ENCODE measurements around the gene RASGRP3. TPM values are rescaled to one million over a fixed set of nuclear protein-coding genes. Genes with fewer than 3 reads are reported as not detected.

The RASGRP3 gene
- polyA plus RNA-seq, 2 of the 4 experiments (the other 2 are of a cell fraction) = 1.5 to 1.7 TPM

DNA sequence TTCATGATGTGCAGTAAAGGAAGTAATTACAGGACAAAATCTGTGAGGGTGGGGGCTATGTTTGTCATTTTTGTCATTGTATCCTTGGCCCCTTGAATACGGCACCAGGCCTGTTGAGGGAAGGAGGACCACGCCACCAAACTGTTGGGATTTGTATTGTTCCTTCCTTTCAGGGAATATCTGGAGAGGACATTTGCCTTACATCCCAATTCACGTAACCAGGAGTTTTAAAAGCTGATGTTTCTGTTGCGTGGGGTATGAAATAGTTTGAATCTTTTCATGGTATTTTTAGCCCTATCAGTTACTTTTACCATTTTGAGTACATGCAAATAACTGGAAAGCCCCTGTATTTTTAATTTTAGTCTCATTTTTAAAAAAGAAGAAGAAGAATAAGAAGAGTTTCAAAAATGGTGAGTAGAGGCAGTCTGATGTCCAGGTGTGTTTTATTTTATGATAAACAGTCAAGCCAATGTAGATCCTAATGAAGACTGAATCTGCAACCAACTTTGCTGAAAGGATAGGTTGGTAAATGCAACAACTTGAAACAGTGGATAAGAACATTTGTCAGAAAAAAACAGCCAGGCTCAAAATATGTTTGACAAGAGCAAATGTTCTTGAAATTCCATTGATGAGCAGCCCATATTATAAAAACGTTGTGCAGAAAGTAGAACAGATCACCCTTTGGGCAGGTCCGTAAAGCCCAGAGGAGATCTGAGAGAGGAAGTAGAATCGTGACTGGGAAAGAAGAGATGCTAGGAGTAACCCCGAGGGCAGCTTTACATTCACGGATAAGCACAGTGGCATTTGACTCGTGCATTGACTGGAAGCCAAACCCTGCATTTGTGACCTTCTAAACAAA, 54.5 kb downstream of the RASGRP3 start:
- peaks cover 8% of the 10 kb centered on the region; the same call in 2 of the 3 replicates for H3K4me1 ChIP-seq
- no peaks in the 10 kb centered on the region for H3K9me3 ChIP-seq
- FAIRE-seq = no peak
- no peak for ATAC-seq
- ChIA-PET POLR2A (no interaction called here), CTCF (interaction anchor here (0.6 to 2.0 kb wide), 4 partner anchors 11 to 76 kb away, joined by 3 to 5 read pairs (median 3); no protein-coding TSS in a partner anchor)
- 62% methylated on average over 10 of the region's 10 CpGs for WGBS (ENCODE audit: missing lambda C conversion rate)
- DNase-seq (ENCODE audit: low read depth in 1 of 2, low spot score in 1 of 2) = no peak
- H3K4me2 ChIP-seq = no peak overlapping the region
- TF ChIP-seq, protein P1, sequence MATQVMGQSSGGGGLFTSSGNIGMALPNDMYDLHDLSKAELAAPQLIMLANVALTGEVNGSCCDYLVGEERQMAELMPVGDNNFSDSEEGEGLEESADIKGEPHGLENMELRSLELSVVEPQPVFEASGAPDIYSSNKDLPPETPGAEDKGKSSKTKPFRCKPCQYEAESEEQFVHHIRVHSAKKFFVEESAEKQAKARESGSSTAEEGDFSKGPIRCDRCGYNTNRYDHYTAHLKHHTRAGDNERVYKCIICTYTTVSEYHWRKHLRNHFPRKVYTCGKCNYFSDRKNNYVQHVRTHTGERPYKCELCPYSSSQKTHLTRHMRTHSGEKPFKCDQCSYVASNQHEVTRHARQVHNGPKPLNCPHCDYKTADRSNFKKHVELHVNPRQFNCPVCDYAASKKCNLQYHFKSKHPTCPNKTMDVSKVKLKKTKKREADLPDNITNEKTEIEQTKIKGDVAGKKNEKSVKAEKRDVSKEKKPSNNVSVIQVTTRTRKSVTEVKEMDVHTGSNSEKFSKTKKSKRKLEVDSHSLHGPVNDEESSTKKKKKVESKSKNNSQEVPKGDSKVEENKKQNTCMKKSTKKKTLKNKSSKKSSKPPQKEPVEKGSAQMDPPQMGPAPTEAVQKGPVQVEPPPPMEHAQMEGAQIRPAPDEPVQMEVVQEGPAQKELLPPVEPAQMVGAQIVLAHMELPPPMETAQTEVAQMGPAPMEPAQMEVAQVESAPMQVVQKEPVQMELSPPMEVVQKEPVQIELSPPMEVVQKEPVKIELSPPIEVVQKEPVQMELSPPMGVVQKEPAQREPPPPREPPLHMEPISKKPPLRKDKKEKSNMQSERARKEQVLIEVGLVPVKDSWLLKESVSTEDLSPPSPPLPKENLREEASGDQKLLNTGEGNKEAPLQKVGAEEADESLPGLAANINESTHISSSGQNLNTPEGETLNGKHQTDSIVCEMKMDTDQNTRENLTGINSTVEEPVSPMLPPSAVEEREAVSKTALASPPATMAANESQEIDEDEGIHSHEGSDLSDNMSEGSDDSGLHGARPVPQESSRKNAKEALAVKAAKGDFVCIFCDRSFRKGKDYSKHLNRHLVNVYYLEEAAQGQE (IDR thresholded peaks at IDR 0.05) = no peak
- TF ChIP-seq HOXA7 (CRISPR knock-in tag; IDR thresholded peaks at IDR 0.05) = no peak
- TF ChIP-seq EP300 (IDR thresholded peaks at IDR 0.05) = no peak
- no peak for TF ChIP-seq ZNF302 (CRISPR knock-in tag; IDR thresholded peaks at IDR 0.05)
- TF ChIP-seq KDM1A (IDR thresholded peaks at IDR 0.05; ENCODE audit: low read depth) = no peak
- no peak for TF ChIP-seq ESRRA (IDR thresholded peaks at IDR 0.05; ENCODE audit: borderline replicate concordance, low read length)
- TF ChIP-seq ZFP36 (IDR thresholded peaks at IDR 0.05; ENCODE audit: borderline replicate concordance, partially characterized antibody) = no peak
- TF ChIP-seq CHD4 (IDR thresholded peaks at IDR 0.05; ENCODE audit: borderline replicate concordance) = no peak
- TF ChIP-seq POLR2A (IDR thresholded peaks at IDR 0.05; ENCODE audit: low read length) = no peak
- TF ChIP-seq SREBF2 (IDR thresholded peaks at IDR 0.05) = no peak
- TF ChIP-seq, protein P2, sequence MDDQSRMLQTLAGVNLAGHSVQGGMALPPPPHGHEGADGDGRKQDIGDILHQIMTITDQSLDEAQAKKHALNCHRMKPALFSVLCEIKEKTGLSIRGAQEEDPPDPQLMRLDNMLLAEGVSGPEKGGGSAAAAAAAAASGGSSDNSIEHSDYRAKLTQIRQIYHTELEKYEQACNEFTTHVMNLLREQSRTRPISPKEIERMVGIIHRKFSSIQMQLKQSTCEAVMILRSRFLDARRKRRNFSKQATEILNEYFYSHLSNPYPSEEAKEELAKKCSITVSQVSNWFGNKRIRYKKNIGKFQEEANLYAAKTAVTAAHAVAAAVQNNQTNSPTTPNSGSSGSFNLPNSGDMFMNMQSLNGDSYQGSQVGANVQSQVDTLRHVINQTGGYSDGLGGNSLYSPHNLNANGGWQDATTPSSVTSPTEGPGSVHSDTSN (IDR thresholded peaks at IDR 0.05) = no peak
- TF ChIP-seq FOXS1 (CRISPR knock-in tag; IDR thresholded peaks at IDR 0.05) = no peak
- no peak for TF ChIP-seq HDAC2 (IDR thresholded peaks at IDR 0.05)
- TF ChIP-seq RAD21 (conservative IDR thresholded peaks at IDR 0.05 in 1 of 2, IDR thresholded peaks at IDR 0.05 in 1 of 2) = no peak
- no peak for TF ChIP-seq MAFK (IDR thresholded peaks at IDR 0.05; ENCODE audit: partially characterized antibody)
- H3K4me3 ChIP-seq = no peak overlapping the region
- no peak overlapping the region for H3K27ac ChIP-seq

DNA sequence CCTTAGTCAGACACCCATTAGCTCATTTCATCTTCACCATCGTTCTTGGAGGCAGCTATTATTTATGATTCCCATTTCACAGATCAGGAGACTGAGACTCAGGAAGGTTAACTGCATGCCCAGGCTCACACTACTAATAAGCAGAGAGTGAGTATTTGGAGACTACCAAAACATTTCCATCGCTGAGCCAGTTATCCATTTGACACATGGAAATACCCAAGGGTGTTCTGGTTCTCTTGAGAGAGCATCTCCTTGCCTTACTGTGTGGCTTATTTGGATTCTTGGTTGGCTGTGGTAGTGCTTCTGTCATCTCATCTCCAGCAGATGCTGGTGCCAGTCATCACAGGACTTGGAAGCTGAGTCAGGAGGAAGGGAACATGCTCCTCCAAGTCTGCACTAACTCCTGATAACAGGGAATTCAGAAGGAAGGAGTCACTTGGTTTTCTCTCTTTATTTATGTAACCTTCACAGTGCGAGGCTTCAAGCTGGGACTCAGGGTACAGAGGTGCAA, 55.2 kb downstream of the RASGRP3 start:
- H3K4me1 ChIP-seq = peaks cover 8% of the 10 kb centered on the region; the same call in 2 of the 3 replicates
- DNase-seq (ENCODE audit: low read depth in 1 of 2, low spot score in 1 of 2) (no peak), FAIRE-seq (no peak), ATAC-seq (no peak)
- H3K9me3 ChIP-seq = no peaks in the 10 kb centered on the region
- TF ChIP-seq TP53 (CRISPR knock-in tag; IDR thresholded peaks at IDR 0.05) (no peak), CEBPB (IDR thresholded peaks at IDR 0.05) (no peak), RFX5 (IDR thresholded peaks at IDR 0.05) (no peak)
- no peak overlapping the region for H3K4me3 ChIP-seq
- no peak overlapping the region for H3K27ac ChIP-seq
- H3K4me2 ChIP-seq = no peak overlapping the region
- ChIA-PET POLR2A (interaction anchor here (0.6 kb wide), 1 partner anchor 413 kb away, joined by 3 read pairs; no protein-coding TSS in a partner anchor), CTCF (interaction anchor here (1.1 kb wide), 1 partner anchor 51 kb away, joined by 3 read pairs; no protein-coding TSS in a partner anchor)
- WGBS (ENCODE audit: missing lambda C conversion rate) = 52% methylated on average over 3 of the region's 3 CpGs

DNA sequence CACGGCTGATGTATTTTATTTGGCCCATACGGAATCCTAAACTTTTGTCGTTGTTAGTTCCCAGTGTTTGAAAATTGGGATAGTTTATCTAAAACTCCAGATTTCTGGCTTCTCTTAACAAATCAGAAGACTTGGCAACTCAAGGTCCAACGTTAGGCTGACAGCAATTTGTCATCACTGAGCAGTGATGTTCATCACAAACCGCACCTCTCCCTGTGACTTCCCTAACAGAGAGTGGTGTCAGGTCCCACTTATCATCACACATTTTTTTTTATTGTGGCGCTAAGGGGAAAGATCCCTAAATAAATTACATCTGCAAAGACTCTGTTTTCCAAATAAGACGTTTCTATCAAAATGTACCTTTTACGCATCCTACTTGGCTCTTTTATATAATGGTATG, 55.7 kb downstream of the RASGRP3 start:
- DNase-seq (ENCODE audit: low read depth in 1 of 2, low spot score in 1 of 2) (no peak), ATAC-seq (no peak), FAIRE-seq (no peak)
- H3K9me3 ChIP-seq = no peaks in the 10 kb centered on the region
- no peak overlapping the region for H3K4me3 ChIP-seq
- peaks cover 8% of the 10 kb centered on the region; the same call in 2 of the 3 replicates for H3K4me1 ChIP-seq
- ChIA-PET CTCF (no interaction called here), POLR2A (interaction anchor here (0.6 kb wide), 1 partner anchor 413 kb away, joined by 3 read pairs; no protein-coding TSS in a partner anchor)
- H3K4me2 ChIP-seq = no peak overlapping the region
- 69% methylated on average over 8 of the region's 8 CpGs for WGBS (ENCODE audit: missing lambda C conversion rate)
- TF ChIP-seq HOXB5 (CRISPR knock-in tag; IDR thresholded peaks at IDR 0.05) (no peak), GATA3 (IDR thresholded peaks at IDR 0.05; ENCODE audit: borderline replicate concordance) (no peak), CBX2 (IDR thresholded peaks at IDR 0.05; ENCODE audit: borderline replicate concordance, low read depth) (no peak)
- TF ChIP-seq, protein P3, sequence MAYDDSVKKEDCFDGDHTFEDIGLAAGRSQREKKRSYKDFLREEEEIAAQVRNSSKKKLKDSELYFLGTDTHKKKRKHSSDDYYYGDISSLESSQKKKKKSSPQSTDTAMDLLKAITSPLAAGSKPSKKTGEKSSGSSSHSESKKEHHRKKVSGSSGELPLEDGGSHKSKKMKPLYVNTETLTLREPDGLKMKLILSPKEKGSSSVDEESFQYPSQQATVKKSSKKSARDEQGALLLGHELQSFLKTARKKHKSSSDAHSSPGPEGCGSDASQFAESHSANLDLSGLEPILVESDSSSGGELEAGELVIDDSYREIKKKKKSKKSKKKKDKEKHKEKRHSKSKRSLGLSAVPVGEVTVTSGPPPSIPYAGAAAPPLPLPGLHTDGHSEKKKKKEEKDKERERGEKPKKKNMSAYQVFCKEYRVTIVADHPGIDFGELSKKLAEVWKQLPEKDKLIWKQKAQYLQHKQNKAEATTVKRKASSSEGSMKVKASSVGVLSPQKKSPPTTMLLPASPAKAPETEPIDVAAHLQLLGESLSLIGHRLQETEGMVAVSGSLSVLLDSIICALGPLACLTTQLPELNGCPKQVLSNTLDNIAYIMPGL (CRISPR knock-in tag; IDR thresholded peaks at IDR 0.05; ENCODE audit: borderline replicate concordance) = no peak
- no peak overlapping the region for H3K27ac ChIP-seq
